Measurements from ENCODE around the gene ACTN2. TPM values are rescaled to one million over a fixed set of nuclear protein-coding genes. Genes with fewer than 3 reads are reported as not detected.
A peak's percentile ranks its signal among the peaks of the same experiment; 100 is the strongest.

The ACTN2 gene
- total RNA-seq, 1 donor from 2014 or later: 2.7 TPM

GRCh38 chr1:236681219-236681618 lies 5.1 kb upstream of the ACTN2 start:
- DNase-seq: no peak
- TF ChIP-seq, protein P1, sequence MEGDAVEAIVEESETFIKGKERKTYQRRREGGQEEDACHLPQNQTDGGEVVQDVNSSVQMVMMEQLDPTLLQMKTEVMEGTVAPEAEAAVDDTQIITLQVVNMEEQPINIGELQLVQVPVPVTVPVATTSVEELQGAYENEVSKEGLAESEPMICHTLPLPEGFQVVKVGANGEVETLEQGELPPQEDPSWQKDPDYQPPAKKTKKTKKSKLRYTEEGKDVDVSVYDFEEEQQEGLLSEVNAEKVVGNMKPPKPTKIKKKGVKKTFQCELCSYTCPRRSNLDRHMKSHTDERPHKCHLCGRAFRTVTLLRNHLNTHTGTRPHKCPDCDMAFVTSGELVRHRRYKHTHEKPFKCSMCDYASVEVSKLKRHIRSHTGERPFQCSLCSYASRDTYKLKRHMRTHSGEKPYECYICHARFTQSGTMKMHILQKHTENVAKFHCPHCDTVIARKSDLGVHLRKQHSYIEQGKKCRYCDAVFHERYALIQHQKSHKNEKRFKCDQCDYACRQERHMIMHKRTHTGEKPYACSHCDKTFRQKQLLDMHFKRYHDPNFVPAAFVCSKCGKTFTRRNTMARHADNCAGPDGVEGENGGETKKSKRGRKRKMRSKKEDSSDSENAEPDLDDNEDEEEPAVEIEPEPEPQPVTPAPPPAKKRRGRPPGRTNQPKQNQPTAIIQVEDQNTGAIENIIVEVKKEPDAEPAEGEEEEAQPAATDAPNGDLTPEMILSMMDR (IDR thresholded peaks at IDR 0.05; ENCODE audit: partially characterized antibody, unreplicated experiment): no peak
- H3K27me3 Mint-ChIP-seq (ENCODE audit: unreplicated experiment): peaks cover 6% of the 10 kb centered on the region
- H3K4me3 Mint-ChIP-seq (ENCODE audit: unreplicated experiment): no peak overlapping the region
- peaks cover 7% of the 10 kb centered on the region for H3K36me3 Mint-ChIP-seq (ENCODE audit: unreplicated experiment)
- peaks cover 4% of the 10 kb centered on the region for H3K4me1 Mint-ChIP-seq (ENCODE audit: low read depth, unreplicated experiment)
- no peak overlapping the region for H3K27ac Mint-ChIP-seq (ENCODE audit: unreplicated experiment)
- peaks cover 8% of the 10 kb centered on the region for H3K9me3 Mint-ChIP-seq (ENCODE audit: unreplicated experiment)

GRCh38 chr1:236685205-236685916 lies 938 bp upstream of the ACTN2 start:
- peaks cover 4% of the 10 kb centered on the region for H3K4me1 Mint-ChIP-seq (ENCODE audit: low read depth, unreplicated experiment)
- peak overlapping the region; percentile 88 for H3K4me3 Mint-ChIP-seq (ENCODE audit: unreplicated experiment)
- H3K27me3 Mint-ChIP-seq (ENCODE audit: unreplicated experiment): peaks cover 14% of the 10 kb centered on the region
- peak overlapping the region; percentile 40 for H3K27ac Mint-ChIP-seq (ENCODE audit: unreplicated experiment)
- peaks cover 7% of the 10 kb centered on the region for H3K36me3 Mint-ChIP-seq (ENCODE audit: unreplicated experiment)
- peaks cover 7% of the 10 kb centered on the region for H3K9me3 Mint-ChIP-seq (ENCODE audit: unreplicated experiment)
- no peak for DNase-seq
- TF ChIP-seq, protein P1 (IDR thresholded peaks at IDR 0.05; ENCODE audit: partially characterized antibody, unreplicated experiment): no peak

DNA sequence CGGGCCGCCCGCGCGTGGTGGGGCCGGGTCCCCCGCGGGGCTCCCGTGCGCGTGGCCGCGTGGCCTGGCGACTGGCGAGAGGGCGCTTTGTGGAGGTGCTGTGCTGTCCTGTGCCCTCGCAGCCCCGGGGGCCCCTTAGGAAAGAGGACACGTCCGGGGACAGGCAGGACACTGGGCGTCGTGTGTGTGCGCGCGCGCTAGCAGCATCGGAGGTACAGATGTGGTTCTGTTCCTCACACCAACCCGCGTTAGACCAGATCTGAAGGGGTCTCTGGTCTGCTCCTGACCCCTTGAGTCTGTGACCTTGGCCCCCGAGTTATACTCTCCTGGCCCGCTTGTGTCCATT lies 489 bp downstream of the ACTN2 start:
- Mint-ChIP-seq H3K27ac (ENCODE audit: unreplicated experiment) (peak overlapping the region; percentile 5), H3K27me3 (ENCODE audit: unreplicated experiment) (peaks cover 14% of the 10 kb centered on the region), H3K36me3 (ENCODE audit: unreplicated experiment) (peaks cover 7% of the 10 kb centered on the region), H3K4me1 (ENCODE audit: low read depth, unreplicated experiment) (peaks cover 4% of the 10 kb centered on the region), H3K4me3 (ENCODE audit: unreplicated experiment) (peak overlapping the region; percentile 84), H3K9me3 (ENCODE audit: unreplicated experiment) (peaks cover 7% of the 10 kb centered on the region)
- TF ChIP-seq, protein P1 (IDR thresholded peaks at IDR 0.05; ENCODE audit: partially characterized antibody, unreplicated experiment): no peak
- peak; percentile 24 for DNase-seq

DNA sequence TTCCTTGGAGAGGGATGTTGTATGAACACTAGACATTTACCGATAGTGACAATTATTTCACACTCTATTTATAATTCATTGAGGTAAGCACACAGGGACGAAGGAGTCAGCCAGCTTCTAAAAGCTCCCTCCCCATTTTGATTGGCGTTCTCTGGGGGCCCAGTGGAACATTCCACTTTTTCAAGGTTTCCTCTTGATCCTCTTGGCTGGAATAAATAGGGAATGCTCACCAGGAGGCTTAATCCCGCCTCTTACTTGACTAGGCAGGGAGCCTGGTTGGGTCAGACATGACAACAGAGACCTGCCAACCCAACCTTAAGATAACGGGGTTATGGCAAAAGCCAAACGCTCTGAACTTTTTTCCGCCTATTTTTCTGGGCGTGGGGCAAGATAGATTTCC lies 974 bp downstream of the ACTN2 start:
- Mint-ChIP-seq H3K9me3 (ENCODE audit: unreplicated experiment) (peaks cover 7% of the 10 kb centered on the region), H3K4me1 (ENCODE audit: low read depth, unreplicated experiment) (peaks cover 4% of the 10 kb centered on the region), H3K4me3 (ENCODE audit: unreplicated experiment) (peak overlapping the region; percentile 65), H3K27ac (ENCODE audit: unreplicated experiment) (peak overlapping the region; percentile 5), H3K36me3 (ENCODE audit: unreplicated experiment) (peaks cover 7% of the 10 kb centered on the region), H3K27me3 (ENCODE audit: unreplicated experiment) (peaks cover 14% of the 10 kb centered on the region)
- TF ChIP-seq, protein P1 (IDR thresholded peaks at IDR 0.05; ENCODE audit: partially characterized antibody, unreplicated experiment): no peak
- DNase-seq: no peak

DNA sequence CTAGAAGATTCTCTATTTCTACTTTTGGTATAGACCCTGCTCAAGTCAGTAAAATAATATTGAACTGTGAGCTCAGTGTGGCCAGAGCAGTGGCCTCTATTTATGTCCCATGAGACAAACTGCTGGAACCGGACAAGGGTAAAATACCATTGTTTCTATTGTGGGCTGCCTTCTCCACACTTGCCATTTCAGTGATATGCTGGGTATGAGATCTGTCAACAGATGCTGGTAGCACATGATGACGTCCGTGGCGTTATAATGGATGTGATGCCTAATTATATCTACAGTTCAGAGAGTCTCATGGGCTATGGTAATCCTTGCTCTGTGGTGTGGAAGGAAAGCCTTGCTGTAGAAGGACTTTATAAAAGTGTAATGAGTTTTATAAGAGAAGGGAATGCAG lies 2.4 kb downstream of the ACTN2 start:
- H3K27ac Mint-ChIP-seq (ENCODE audit: unreplicated experiment): no peak overlapping the region
- TF ChIP-seq, protein P1 (IDR thresholded peaks at IDR 0.05; ENCODE audit: partially characterized antibody, unreplicated experiment): no peak
- no peak overlapping the region for H3K4me3 Mint-ChIP-seq (ENCODE audit: unreplicated experiment)
- peaks cover 4% of the 10 kb centered on the region for H3K4me1 Mint-ChIP-seq (ENCODE audit: low read depth, unreplicated experiment)
- peaks cover 7% of the 10 kb centered on the region for H3K9me3 Mint-ChIP-seq (ENCODE audit: unreplicated experiment)
- H3K27me3 Mint-ChIP-seq (ENCODE audit: unreplicated experiment): peaks cover 14% of the 10 kb centered on the region
- no peak for DNase-seq
- peaks cover 7% of the 10 kb centered on the region for H3K36me3 Mint-ChIP-seq (ENCODE audit: unreplicated experiment)

All from glutamatergic neuron (in vitro differentiated cells).